HEK293 (cell line): ENCODE measurements around the gene SYNDIG1L.

Experiments used
- CTCF ChIA-PET: fragments of 350-600 bp; formaldehyde crosslinking; extraction: SDS; loops from one replicate; lab custom pipeline; 2021; ENCODE audit warnings: antibody characterized with exemption; lab: Yijun Ruan, JAX
- POLR2A ChIA-PET: fragments of 300-600 bp; formaldehyde crosslinking; extraction: SDS; loops from one replicate; lab custom pipeline; 2020; ENCODE audit warnings: antibody characterized with exemption, inconsistent platforms; lab: Yijun Ruan, JAX
- H3K27ac ChIP-seq: fragments of 200-500 bp; sonication (Bioruptor generic); 2 replicates; pipeline ENCODE4 v1.5.1; 2014; ENCODE audit warnings: low read depth, low read length, control low read depth, inconsistent platforms; ENCODE audit errors: extremely low read depth
- H3K36me3 ChIP-seq, 2 experiments: fragments of 200-500 bp in 1 of 2; sonication (Bioruptor generic) in 1 of 2; 1 replicate in 1 of 2; 2 replicates in 1 of 2; pipeline ENCODE4 v1.5.1; 2014 to 2017; ENCODE audit warnings: inconsistent platforms in 2 of 2, low read length in 2 of 2; ENCODE audit not compliant: control insufficient read depth in 2 of 2, insufficient read depth in 1 of 2
- H3K4me1 ChIP-seq: fragments of 200-500 bp; sonication (Bioruptor generic); 2 replicates; pipeline ENCODE4 v1.5.1; 2014; ENCODE audit warnings: mild to moderate bottlenecking, low read length, inconsistent platforms; ENCODE audit not compliant: control insufficient read depth, insufficient read depth
- H3K4me3 ChIP-seq: 2 replicates; pipeline ENCODE4 v1.5.1; 2011; ENCODE audit warnings: low read depth, mild to moderate bottlenecking, control low read depth, low read length, moderate library complexity
- H3K9me3 ChIP-seq: fragments of 200-500 bp; sonication (Bioruptor generic); 2 replicates; pipeline ENCODE4 v1.5.1; 2014; ENCODE audit warnings: low read depth, low read length, inconsistent platforms; ENCODE audit not compliant: control insufficient read depth, insufficient read depth
- BCL6B ChIP-seq: fragments of 450-650 bp; formaldehyde crosslinking; IDR thresholded peaks from 2 replicates; pipeline ENCODE4 v1.5.1; 2017; ENCODE audit warnings: missing biosample characterization, missing genetic modification characterization
- EGR2 ChIP-seq: fragments of 450-650 bp; formaldehyde crosslinking; IDR thresholded peaks from 2 replicates; pipeline ENCODE4 v1.5.1; 2016; ENCODE audit warnings: low read depth, missing biosample characterization, missing genetic modification characterization
- GLIS1 ChIP-seq: fragments of 450-650 bp; formaldehyde crosslinking; IDR thresholded peaks from 2 replicates; pipeline ENCODE4 v1.5.1; 2016; ENCODE audit warnings: missing biosample characterization, missing genetic modification characterization
- OSR2 ChIP-seq: fragments of 450-650 bp; formaldehyde crosslinking; IDR thresholded peaks from 2 replicates; pipeline ENCODE4 v1.5.1; 2016; ENCODE audit warnings: missing biosample characterization, missing genetic modification characterization
- PBX3 ChIP-seq: sonication (generic); formaldehyde crosslinking; IDR thresholded peaks from 2 replicates; pipeline ENCODE4 v1.8.1; 2022; ENCODE audit warnings: mild to moderate bottlenecking, moderate library complexity, missing genetic modification reagents
- PRDM1 ChIP-seq: fragments of 450-650 bp; formaldehyde crosslinking; IDR thresholded peaks from 2 replicates; pipeline ENCODE4; 2016; ENCODE audit warnings: missing biosample characterization, missing genetic modification characterization
- PRDM6 ChIP-seq: fragments of 450-650 bp; formaldehyde crosslinking; IDR thresholded peaks from 2 replicates; pipeline ENCODE4 v1.5.1; 2017; ENCODE audit warnings: missing biosample characterization, missing genetic modification characterization
- TCF7L2 ChIP-seq: IDR thresholded peaks from 2 replicates; pipeline ENCODE4 v1.6.1; 2011; ENCODE audit warnings: low read depth, mild to moderate bottlenecking, inconsistent platforms, low read length, moderate library complexity, borderline replicate concordance
- TRIM28 ChIP-seq: IDR thresholded peaks from 2 replicates; pipeline ENCODE4 v1.6.1; 2011; ENCODE audit warnings: low read length, control low read depth, borderline replicate concordance
- ZFHX2 ChIP-seq: fragments of 450-650 bp; formaldehyde crosslinking; conservative IDR thresholded peaks from 2 replicates; pipeline ENCODE4 v1.5.1; 2016; ENCODE audit warnings: missing biosample characterization, missing genetic modification characterization
- ZNF10 ChIP-seq: fragments of 450-650 bp; formaldehyde crosslinking; IDR thresholded peaks from 2 replicates; pipeline ENCODE4 v1.5.1; 2017; ENCODE audit warnings: missing biosample characterization, missing genetic modification characterization
- ZNF174 ChIP-seq: fragments of 450-650 bp; formaldehyde crosslinking; IDR thresholded peaks from 2 replicates; pipeline ENCODE4 v1.5.0; 2017; ENCODE audit warnings: missing biosample characterization, mild to moderate bottlenecking, missing genetic modification characterization
- ZNF280C ChIP-seq: fragments of 450-650 bp; formaldehyde crosslinking; IDR thresholded peaks from 2 replicates; pipeline ENCODE4 v1.5.1; 2016; ENCODE audit warnings: missing biosample characterization, missing genetic modification characterization
- ZNF423 ChIP-seq: fragments of 450-650 bp; formaldehyde crosslinking; IDR thresholded peaks from 2 replicates; pipeline ENCODE4 v1.5.1; 2016; ENCODE audit warnings: missing biosample characterization, missing genetic modification characterization
- ZNF600 ChIP-seq: fragments of 450-650 bp; formaldehyde crosslinking; IDR thresholded peaks from 2 replicates; pipeline ENCODE4 v1.5.1; 2016; ENCODE audit warnings: missing biosample characterization, missing genetic modification characterization
- ZNF610 ChIP-seq: fragments of 450-650 bp; formaldehyde crosslinking; IDR thresholded peaks from 2 replicates; pipeline ENCODE4 v1.5.1; 2016; ENCODE audit warnings: missing biosample characterization, missing genetic modification characterization, borderline replicate concordance

SYNDIG1L gene

GRCh38 chr14:74415115-74415437 lies 10.9 kb downstream of the SYNDIG1L start (continued):
- TF ChIP-seq ZNF610: no peak
- TF ChIP-seq OSR2 (tag by site-specific recombination): no peak
- TF ChIP-seq TCF7L2: no peak
- TF ChIP-seq ZNF423 (tag by site-specific recombination): no peak
- TF ChIP-seq, all 188 proteins: peak for 0

GRCh38 chr14:74414403-74415114 lies 11.5 kb downstream of the SYNDIG1L start:
- ChIA-PET POLR2A (no interaction called here), CTCF (no interaction called here)
- Histone ChIP-seq H3K9me3 (no peaks in the 10 kb centered on the region), H3K4me3 (no peak overlapping the region), H3K36me3 (no peaks in the 10 kb centered on the region), H3K4me1 (peaks cover 9% of the 10 kb centered on the region), H3K27ac (no peak overlapping the region)
- TF ChIP-seq TRIM28 (peak; percentile 68; the same call in 1 of the 2 replicates), ZNF174 (no peak), BCL6B (peak; percentile 32; the same call in 1 of the 2 replicates), OSR2 (tag by site-specific recombination) (peak; percentile 28; the same call in 1 of the 2 replicates), PRDM1 (no peak), GLIS1 (tag by site-specific recombination) (peak; percentile 80), ZNF600 (tag by site-specific recombination) (peak; percentile 94), PRDM6 (tag by site-specific recombination) (peak; percentile 92)

GRCh38 chr14:74413627-74414026 lies 12.4 kb downstream of the SYNDIG1L start:
- peak; percentile 94 for TF ChIP-seq EGR2
- TF ChIP-seq PBX3 (CRISPR knock-in tag): no peak
- no peak for TF ChIP-seq ZNF280C (tag by site-specific recombination)
- TF ChIP-seq ZNF10 (tag by site-specific recombination): no peak
- peak; percentile 99 for TF ChIP-seq ZFHX2 (tag by site-specific recombination)
- Histone ChIP-seq H3K36me3 (no peaks in the 10 kb centered on the region), H3K9me3 (no peaks in the 10 kb centered on the region), H3K4me1 (peaks cover 9% of the 10 kb centered on the region), H3K27ac (no peak overlapping the region), H3K4me3 (no peak overlapping the region)
- ChIA-PET POLR2A (no interaction called here), CTCF (no interaction called here)
